Left colon (tissue), 2 donors: ENCODE data around the gene EPN3. TPM values are rescaled to one million over a fixed set of nuclear protein-coding genes. Genes with fewer than 3 reads are reported as not detected.

Experiments
- ATAC-seq: fragments of 200-7000 bp; cut with Tn5 transposase; one replicate; pipeline ENCODE4 v1.9.1; 2020; ENCODE audit warnings: mild to moderate bottlenecking, moderate library complexity
- DNase-seq, 2 donors: peaks; one replicate each; pipeline ENCODE4 v3.0.0-alpha.2; 2020
- intact Hi-C, 2 donors: fragments of 100-400 bp; cut with DNase I in 1 of 2; cut with micrococcal nuclease in 1 of 2; formaldehyde crosslinking; loops; one replicate each; pipeline versions ENCODE4 v1.11.2 to v1.14.0; 2022; cut with DNase I, micrococcal nuclease
- total RNA-seq, 2 donors: library from RNA; stranded (reverse); fragmentation: NEBNext Ultra II Directional; extraction: Animal tissue kit (Norgen Biotek cat#: 25700); gene quantifications; one replicate each; pipeline ENCODE4 v1.2.1, GENCODE V29; 2021
- donor health status: DM: no; HTN: no; CAD: no.
- donor health status: DM: yes; HTN: yes; CAD: no.

Gene EPN3
- total RNA-seq, 2 donors from 2014 or later = 40.1 to 58.5 TPM

DNA sequence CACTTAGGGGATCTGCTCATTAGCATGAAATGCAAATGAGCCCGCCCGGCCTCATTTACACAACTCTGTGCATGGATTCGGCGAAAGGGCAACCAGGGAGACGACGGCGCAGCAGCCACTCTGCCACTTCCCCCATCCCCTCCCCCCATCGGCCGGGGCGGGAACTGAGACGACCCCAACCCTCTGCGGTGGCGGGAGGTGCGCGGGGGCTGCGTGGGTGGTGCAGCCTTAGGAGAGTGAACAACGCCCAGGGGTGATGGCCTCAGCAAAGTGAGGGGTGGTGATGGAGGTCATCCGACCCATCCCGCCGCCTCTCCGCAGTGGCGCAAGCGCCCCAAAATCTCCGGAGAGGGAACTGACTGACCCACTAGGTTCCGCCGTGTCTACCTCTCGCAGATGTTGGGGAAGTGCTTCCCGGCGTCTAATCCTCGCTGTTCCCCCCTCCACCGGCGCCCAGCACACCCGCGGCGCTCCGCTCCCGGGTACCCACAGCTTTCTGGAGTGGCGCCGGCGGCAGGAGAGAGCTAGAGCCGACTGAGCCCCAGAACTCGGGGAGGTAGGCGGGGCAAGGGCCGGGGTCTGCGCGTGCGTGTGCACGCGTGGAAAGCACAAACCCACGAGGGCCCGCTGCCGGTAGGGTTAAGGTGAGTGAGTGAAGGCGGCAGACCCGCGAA lies 26.5 kb downstream of the EPN3 start:
- ATAC-seq (no peak), DNase-seq (peak in 1 of 2 donors; percentile 29)
- intact Hi-C loops = loop anchor here in 1 of 2 donors (10.0 kb wide), 1 partner anchor 136 kb away; no protein-coding TSS in a partner anchor

- ATAC-seq = peak; percentile 66
- intact Hi-C loops = loop anchor here in 1 of 2 donors (10.0 kb wide), 1 partner anchor 135 kb away; no protein-coding TSS in a partner anchor
These were observed 27.2 kb downstream of the EPN3 start for GRCh38 chr17:50559674-50560184.

GRCh38 chr17:50560185-50560824 lies 27.8 kb downstream of the EPN3 start, which contains the start of gene CACNA1G:
TSS of gene CACNA1G (plus strand) at chr17:50560715. CDS start at chr17:50561460, 745 bp downstream.
- ATAC-seq (peak; percentile 91), DNase-seq (peak; percentile 84 to 91)
- intact Hi-C loops = no loop called here

More at GRCh38 chr17:50559674-50560184, 27.2 kb downstream of the EPN3 start:
- peak; percentile 72 to 78 for DNase-seq

- intact Hi-C loops = no loop called here
- DNase-seq (peak in 1 of 2 donors; percentile 22), ATAC-seq (no peak)
These were observed 28.6 kb downstream of the EPN3 start for GRCh38 chr17:50560931-50561745.

GRCh38 chr17:50561746-50562141 lies 29.2 kb downstream of the EPN3 start:
- ATAC-seq (no peak), DNase-seq (no peak)
- intact Hi-C loops = no loop called here

DNA sequence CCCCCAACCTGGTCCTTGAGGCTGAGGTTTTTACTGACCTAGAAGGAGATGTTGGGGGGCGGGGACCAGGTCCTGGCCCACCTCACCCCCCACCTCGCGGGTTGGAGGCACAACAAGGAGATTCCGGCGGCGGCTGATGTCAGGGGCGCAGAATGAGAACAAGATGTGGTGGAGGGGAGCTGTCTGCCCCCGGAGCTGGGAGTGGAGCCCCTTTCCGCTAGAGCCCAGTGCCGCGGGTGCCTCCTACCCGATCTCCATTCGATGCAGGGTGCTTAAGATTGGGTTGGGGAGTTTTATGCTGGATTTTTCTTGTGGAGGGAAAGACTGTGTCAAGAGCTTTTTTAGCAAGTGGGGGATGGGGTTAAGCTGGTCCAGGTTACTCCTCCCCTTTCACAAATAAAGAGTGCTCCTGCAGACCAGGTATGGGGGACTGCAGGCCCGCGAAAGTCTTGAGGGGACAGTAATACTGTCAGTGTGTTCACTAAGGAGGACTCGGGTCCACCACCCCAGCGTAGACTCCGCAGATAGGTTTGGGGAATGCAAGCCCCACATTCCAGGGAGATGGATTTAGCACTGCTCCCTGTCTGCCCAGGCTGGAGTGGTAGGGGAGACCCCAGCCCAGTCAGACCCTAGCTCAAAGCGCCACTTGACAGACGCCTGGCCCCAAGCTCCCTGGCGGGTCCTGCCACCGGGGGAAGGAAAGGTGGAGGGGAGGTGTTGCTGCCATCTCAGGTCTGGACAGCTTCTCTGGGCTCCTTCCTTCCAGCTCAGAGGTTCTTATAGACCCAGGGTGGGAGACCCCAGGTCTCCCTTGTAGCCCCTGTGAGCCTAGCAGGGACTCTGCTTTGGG lies 29.9 kb downstream of the EPN3 start:
- DNase-seq (no peak), ATAC-seq (no peak)
- intact Hi-C loops = no loop called here

DNA sequence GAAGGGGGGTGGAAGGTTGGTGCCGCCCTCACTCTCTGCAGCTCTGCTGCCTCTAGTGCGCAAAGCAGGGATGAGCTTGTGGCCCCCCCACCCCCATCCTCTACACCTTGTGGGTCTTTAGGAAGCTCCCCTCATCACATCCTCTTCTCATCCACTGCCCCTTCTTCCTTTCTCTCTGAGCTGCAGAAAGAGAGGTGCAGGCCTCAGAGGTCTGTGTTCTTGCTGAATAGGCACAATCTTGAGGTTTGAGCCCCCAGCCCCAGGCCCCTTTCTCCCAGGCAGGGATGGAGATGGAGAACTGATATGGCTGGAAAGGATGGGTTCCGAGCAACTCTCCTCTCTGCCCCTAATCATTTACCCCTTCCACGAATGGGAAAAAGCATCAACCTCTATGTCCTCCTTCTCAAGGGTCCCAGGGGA lies 30.6 kb downstream of the EPN3 start:
- ATAC-seq (no peak), DNase-seq (no peak)
- intact Hi-C loops = no loop called here

- intact Hi-C loops = loop anchor here in 1 of 2 donors (5.0 kb wide), 1 partner anchor 52 kb away; no protein-coding TSS in a partner anchor
- DNase-seq (peak in 1 of 2 donors; percentile 54), ATAC-seq (no peak)
These were observed 32.4 kb downstream of the EPN3 start for GRCh38 chr17:50564916-50565315.

GRCh38 chr17:50565402-50566350 lies 33.1 kb downstream of the EPN3 start:
- ATAC-seq = no peak
- no peak for DNase-seq
- intact Hi-C loops = loop anchor here in 1 of 2 donors (5.0 kb wide), 1 partner anchor 52 kb away; no protein-coding TSS in a partner anchor

DNA sequence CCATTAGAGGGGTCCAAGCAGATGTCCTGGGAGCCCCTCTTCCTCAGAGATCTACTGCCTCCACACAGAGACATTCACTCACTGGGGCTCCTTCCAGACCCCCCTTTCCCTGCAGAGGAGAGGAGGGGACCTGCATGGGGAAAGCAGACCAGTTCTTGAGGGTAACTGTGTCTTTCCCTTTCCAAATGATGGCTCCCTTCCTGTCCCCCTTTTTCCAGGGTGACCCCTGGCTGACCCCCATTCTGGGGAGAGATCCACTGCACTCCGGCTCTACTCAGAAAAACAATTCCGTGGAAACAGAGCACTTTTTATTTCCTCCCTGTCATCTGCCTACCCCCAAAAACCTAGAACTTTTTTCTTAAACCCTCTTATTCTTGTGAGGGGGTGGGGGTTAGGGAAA lies 34.4 kb downstream of the EPN3 start:
- intact Hi-C loops = loop anchor here in 1 of 2 donors (5.0 kb wide), 1 partner anchor 50 kb away; no protein-coding TSS in a partner anchor
- no peak for DNase-seq
- no peak for ATAC-seq

DNA sequence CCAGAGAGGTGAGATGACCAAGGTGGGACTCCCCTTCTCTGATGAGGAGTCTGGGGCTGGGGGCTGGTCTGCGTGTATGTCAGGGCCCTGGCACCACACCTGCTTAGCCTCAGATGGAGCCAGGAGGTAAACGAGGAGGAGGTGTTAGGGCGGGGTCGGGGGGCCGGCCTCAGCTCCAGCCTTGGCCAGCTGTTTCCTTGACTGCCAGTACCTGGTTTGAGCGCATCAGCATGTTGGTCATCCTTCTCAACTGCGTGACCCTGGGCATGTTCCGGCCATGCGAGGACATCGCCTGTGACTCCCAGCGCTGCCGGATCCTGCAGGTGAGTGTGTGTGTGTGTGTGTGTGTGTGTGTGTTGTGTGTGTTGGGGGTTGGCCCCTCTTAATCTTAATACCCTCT lies 36.1 kb downstream of the EPN3 start:
- intact Hi-C loops = loop anchor here in 1 of 2 donors (5.0 kb wide), 1 partner anchor 49 kb away; no protein-coding TSS in a partner anchor
- no peak for DNase-seq
- no peak for ATAC-seq

GRCh38 chr17:50569592-50569991 lies 37.1 kb downstream of the EPN3 start:
- ATAC-seq (no peak), DNase-seq (no peak)
- intact Hi-C loops = loop anchor here in 1 of 2 donors (5.0 kb wide), 1 partner anchor 48 kb away; no protein-coding TSS in a partner anchor

GRCh38 chr17:50570032-50570431 lies 37.5 kb downstream of the EPN3 start:
- no peak for ATAC-seq
- intact Hi-C loops = no loop called here
- DNase-seq = no peak

- ATAC-seq (no peak), DNase-seq (no peak)
- intact Hi-C loops = no loop called here
These were observed 38.0 kb downstream of the EPN3 start for GRCh38 chr17:50570528-50570927.

GRCh38 chr17:50571681-50572080 lies 39.1 kb downstream of the EPN3 start:
- ATAC-seq (no peak), DNase-seq (no peak)
- intact Hi-C loops = no loop called here

GRCh38 chr17:50572541-50572940 lies 40.0 kb downstream of the EPN3 start:
- DNase-seq (no peak), ATAC-seq (no peak)
- intact Hi-C loops = no loop called here
